Measurements from ENCODE around the gene GPC6.

Gene GPC6

DNA sequence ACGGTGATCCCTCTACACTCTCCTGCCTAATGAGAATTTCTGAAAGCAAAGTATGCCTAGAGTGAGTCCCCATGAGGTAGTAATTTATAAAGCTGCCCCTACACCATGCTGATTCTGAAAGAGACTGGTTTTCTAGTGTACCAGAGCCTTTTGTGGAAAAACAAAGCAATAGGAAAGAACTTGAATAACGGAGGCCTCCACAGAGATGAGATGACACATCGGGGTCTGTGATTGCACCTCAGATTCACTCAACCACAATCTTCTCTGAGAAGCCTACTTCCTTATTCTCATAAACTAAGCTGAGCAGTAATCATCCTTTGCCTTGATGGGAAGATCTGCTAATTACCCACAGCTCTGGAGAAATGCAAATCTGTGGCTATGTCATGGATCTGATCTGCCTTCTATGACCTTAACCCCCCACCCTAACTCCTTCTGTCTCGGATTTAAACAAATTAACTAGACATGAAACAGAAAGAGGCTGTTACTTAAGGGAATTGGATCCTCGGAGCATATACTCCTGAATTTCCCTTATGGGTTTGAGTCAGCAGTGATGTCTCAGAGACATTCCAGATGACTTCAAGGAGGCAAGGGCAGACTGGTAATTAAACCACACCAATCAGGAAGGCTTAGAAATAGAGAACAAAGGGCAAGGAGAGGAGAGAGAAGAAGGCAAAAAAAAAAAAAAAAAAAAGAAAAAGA, 1124.8 kb downstream of the GPC6 start:
- no peak overlapping the region for H3K27ac ChIP-seq (ENCODE audit: poor library complexity, severe bottlenecking)
- no peaks in the 10 kb centered on the region for H3K27me3 ChIP-seq (ENCODE audit: insufficient read depth, poor library complexity, severe bottlenecking)
- no peak overlapping the region for H3K4me3 ChIP-seq (ENCODE audit: severe bottlenecking)
- H3K36me3 ChIP-seq (ENCODE audit: low read depth): no peaks in the 10 kb centered on the region
- TF ChIP-seq, protein P1, sequence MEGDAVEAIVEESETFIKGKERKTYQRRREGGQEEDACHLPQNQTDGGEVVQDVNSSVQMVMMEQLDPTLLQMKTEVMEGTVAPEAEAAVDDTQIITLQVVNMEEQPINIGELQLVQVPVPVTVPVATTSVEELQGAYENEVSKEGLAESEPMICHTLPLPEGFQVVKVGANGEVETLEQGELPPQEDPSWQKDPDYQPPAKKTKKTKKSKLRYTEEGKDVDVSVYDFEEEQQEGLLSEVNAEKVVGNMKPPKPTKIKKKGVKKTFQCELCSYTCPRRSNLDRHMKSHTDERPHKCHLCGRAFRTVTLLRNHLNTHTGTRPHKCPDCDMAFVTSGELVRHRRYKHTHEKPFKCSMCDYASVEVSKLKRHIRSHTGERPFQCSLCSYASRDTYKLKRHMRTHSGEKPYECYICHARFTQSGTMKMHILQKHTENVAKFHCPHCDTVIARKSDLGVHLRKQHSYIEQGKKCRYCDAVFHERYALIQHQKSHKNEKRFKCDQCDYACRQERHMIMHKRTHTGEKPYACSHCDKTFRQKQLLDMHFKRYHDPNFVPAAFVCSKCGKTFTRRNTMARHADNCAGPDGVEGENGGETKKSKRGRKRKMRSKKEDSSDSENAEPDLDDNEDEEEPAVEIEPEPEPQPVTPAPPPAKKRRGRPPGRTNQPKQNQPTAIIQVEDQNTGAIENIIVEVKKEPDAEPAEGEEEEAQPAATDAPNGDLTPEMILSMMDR (IDR thresholded peaks at IDR 0.05; ENCODE audit: poor library complexity, severe bottlenecking): no peak
- no peak for DNase-seq (ENCODE audit: low spot score)
- no peaks in the 10 kb centered on the region for H3K9me3 ChIP-seq (ENCODE audit: severe bottlenecking)
- no peaks in the 10 kb centered on the region for H3K4me1 ChIP-seq (ENCODE audit: insufficient read depth, poor library complexity, severe bottlenecking)
- ATAC-seq (ENCODE audit: low read depth): no peak

DNA sequence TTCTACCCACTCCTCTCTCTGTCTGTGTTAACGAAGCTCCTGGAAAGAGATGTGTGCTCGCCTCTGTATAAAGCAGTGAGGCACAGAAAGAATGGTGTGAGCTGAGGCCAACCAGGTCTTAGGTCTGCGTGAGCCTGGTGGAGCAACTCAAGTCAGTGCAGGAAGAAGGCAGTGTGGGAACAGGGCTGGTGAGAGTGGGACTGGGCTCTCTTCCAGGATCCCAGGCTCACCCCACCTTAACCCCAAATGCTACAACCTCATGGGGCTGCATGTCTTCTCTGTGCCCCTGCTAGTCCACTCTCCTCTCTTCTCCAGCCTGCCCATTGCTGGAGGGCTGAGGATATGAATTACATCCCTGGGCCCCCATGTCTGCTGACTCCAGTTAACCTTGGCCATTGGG, 1125.5 kb downstream of the GPC6 start:
- no peak overlapping the region for H3K27ac ChIP-seq (ENCODE audit: poor library complexity, severe bottlenecking)
- ATAC-seq (ENCODE audit: low read depth) (no peak), DNase-seq (ENCODE audit: low spot score) (no peak)
- no peaks in the 10 kb centered on the region for H3K36me3 ChIP-seq (ENCODE audit: low read depth)
- no peaks in the 10 kb centered on the region for H3K27me3 ChIP-seq (ENCODE audit: insufficient read depth, poor library complexity, severe bottlenecking)
- TF ChIP-seq, protein P1 (IDR thresholded peaks at IDR 0.05; ENCODE audit: poor library complexity, severe bottlenecking): no peak
- no peaks in the 10 kb centered on the region for H3K9me3 ChIP-seq (ENCODE audit: severe bottlenecking)
- no peaks in the 10 kb centered on the region for H3K4me1 ChIP-seq (ENCODE audit: insufficient read depth, poor library complexity, severe bottlenecking)
- no peak overlapping the region for H3K4me3 ChIP-seq (ENCODE audit: severe bottlenecking)

DNA sequence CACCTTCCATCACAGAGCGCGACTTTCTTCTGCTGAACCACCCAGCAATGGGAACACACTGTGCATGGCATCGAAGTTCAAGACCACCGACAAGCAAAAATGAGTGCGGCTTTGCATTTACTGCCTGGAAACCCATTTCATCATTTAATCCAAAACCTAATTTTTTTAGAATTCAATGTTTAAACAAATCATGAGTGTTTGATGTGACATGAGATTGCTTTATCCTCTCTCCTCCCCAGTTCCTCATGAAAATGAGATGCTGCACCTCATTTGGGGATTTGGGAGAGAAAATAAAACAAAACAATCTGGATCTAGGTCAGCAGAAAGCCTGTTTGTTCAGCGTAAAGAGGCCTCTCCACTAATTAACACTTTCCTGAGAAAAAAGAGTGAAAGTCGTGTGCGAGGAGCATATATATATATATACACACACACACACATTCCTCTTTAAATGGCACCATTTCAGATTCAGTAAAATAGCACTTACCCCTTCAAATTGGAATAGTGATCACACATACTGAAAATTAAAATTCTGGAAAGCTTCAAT, 1126.6 kb downstream of the GPC6 start:
- Histone ChIP-seq H3K4me1 (ENCODE audit: insufficient read depth, poor library complexity, severe bottlenecking) (no peaks in the 10 kb centered on the region), H3K9me3 (ENCODE audit: severe bottlenecking) (no peaks in the 10 kb centered on the region), H3K27me3 (ENCODE audit: insufficient read depth, poor library complexity, severe bottlenecking) (no peaks in the 10 kb centered on the region), H3K27ac (ENCODE audit: poor library complexity, severe bottlenecking) (no peak overlapping the region), H3K36me3 (ENCODE audit: low read depth) (no peaks in the 10 kb centered on the region), H3K4me3 (ENCODE audit: severe bottlenecking) (no peak overlapping the region)
- ATAC-seq (ENCODE audit: low read depth): no peak
- DNase-seq (ENCODE audit: low spot score): no peak
- TF ChIP-seq, protein P1 (IDR thresholded peaks at IDR 0.05; ENCODE audit: poor library complexity, severe bottlenecking): no peak

DNA sequence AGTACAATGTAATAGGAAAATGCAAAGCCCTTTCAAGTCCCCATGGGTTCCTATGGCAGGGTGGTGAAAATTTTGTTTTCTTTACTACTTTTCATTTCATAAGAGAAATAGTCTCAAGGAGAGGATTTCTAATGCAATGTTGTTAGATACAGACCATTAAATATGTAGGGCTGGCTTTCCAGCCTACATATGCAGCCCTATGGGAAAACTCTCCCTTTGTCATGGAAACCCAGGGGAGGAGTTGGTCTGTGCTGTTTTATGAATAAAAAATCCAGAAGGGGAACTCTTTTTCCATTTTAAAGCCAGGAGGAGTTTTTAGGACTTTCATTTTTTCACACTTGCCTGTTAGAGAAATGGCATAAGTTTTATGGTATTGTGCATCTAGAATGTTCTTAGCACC, 1133.3 kb downstream of the GPC6 start:
- Histone ChIP-seq H3K27me3 (ENCODE audit: insufficient read depth, poor library complexity, severe bottlenecking) (no peaks in the 10 kb centered on the region), H3K4me1 (ENCODE audit: insufficient read depth, poor library complexity, severe bottlenecking) (no peaks in the 10 kb centered on the region), H3K9me3 (ENCODE audit: severe bottlenecking) (no peaks in the 10 kb centered on the region), H3K4me3 (ENCODE audit: severe bottlenecking) (no peak overlapping the region), H3K27ac (ENCODE audit: poor library complexity, severe bottlenecking) (no peak overlapping the region), H3K36me3 (ENCODE audit: low read depth) (no peaks in the 10 kb centered on the region)
- ATAC-seq (ENCODE audit: low read depth): no peak
- TF ChIP-seq, protein P1 (IDR thresholded peaks at IDR 0.05; ENCODE audit: poor library complexity, severe bottlenecking): no peak
- no peak for DNase-seq (ENCODE audit: low spot score)

DNA sequence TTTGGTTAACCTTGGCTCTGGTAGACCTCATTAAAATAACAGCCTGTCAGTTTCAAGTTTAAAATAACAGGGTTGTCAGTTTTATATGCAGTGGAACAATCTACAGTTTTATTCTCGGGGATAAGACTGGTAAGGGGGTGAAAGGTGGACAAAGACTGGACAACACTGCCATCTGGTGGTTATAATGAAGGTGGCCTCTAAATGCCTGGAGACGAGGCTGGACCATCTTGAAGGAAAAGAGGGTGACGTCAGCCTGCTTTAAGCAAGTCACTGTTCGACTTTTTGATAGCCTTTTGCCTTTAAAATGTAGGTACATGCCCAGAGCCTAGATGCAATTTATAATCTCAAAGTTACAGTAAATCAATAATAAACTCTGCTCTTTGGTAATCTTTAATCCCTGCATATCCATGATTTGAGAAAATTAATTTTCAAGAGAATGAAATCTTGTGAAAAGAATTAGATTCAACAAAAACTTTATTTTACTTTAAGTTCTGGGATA, 1135.9 kb downstream of the GPC6 start:
- no peaks in the 10 kb centered on the region for H3K4me1 ChIP-seq (ENCODE audit: insufficient read depth, poor library complexity, severe bottlenecking)
- H3K4me3 ChIP-seq (ENCODE audit: severe bottlenecking): no peak overlapping the region
- TF ChIP-seq, protein P1 (IDR thresholded peaks at IDR 0.05; ENCODE audit: poor library complexity, severe bottlenecking): peak; percentile 87
- H3K9me3 ChIP-seq (ENCODE audit: severe bottlenecking): no peaks in the 10 kb centered on the region
- H3K27ac ChIP-seq (ENCODE audit: poor library complexity, severe bottlenecking): no peak overlapping the region
- ATAC-seq (ENCODE audit: low read depth) (peak; percentile 99), DNase-seq (ENCODE audit: low spot score) (no peak)
- H3K36me3 ChIP-seq (ENCODE audit: low read depth): no peaks in the 10 kb centered on the region
- no peaks in the 10 kb centered on the region for H3K27me3 ChIP-seq (ENCODE audit: insufficient read depth, poor library complexity, severe bottlenecking)
